ENCODE data around the gene ANO5.
A peak's percentile ranks its signal among the peaks of the same experiment; 100 is the strongest.
"Not testable (repeated sequence)": the region's sequence is repeated elsewhere in the genome, so short reads cannot be mapped to it uniquely, and the experiment has no call there.

Gene ANO5

DNA sequence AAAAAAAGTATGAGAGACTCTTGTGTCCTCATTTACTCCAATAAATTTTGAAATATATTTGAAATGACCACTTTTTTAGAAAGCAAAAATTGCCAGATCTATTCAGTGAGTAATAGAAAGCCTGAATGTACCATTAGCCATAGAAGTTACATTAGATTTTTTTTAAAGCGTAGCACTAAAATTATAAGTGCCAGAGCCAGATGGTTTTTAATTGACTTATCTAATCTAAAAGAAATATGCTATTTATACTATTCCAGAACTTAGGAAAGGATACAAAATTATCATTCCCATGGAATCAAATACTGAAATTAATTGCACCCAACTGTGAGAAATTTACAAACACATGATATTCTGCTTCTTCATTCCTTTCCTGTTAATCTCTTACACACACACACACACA, 80.9 kb downstream of the ANO5 start:
- DNase-seq: no peak
- Histone ChIP-seq H3K27ac (no peak overlapping the region), H3K4me3 (ENCODE audit: low read depth, low read length) (no peak overlapping the region), H3K27me3 (replicated peaks) (no peaks in the 10 kb centered on the region), H3K36me3 (replicated peaks) (no peaks in the 10 kb centered on the region)
- in situ Hi-C loops (cut with HindIII; ENCODE audit: low pct_ligation_motif_present, low sequenced_read_pairs): no loop called here
- TF ChIP-seq, protein P1, sequence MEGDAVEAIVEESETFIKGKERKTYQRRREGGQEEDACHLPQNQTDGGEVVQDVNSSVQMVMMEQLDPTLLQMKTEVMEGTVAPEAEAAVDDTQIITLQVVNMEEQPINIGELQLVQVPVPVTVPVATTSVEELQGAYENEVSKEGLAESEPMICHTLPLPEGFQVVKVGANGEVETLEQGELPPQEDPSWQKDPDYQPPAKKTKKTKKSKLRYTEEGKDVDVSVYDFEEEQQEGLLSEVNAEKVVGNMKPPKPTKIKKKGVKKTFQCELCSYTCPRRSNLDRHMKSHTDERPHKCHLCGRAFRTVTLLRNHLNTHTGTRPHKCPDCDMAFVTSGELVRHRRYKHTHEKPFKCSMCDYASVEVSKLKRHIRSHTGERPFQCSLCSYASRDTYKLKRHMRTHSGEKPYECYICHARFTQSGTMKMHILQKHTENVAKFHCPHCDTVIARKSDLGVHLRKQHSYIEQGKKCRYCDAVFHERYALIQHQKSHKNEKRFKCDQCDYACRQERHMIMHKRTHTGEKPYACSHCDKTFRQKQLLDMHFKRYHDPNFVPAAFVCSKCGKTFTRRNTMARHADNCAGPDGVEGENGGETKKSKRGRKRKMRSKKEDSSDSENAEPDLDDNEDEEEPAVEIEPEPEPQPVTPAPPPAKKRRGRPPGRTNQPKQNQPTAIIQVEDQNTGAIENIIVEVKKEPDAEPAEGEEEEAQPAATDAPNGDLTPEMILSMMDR (IDR thresholded peaks at IDR 0.05; ENCODE audit: low read depth, low read length, missing control alignments): no peak

- in situ Hi-C loops (cut with HindIII; ENCODE audit: low pct_ligation_motif_present, low sequenced_read_pairs): no loop called here
- no peak for DNase-seq
- no peaks in the 10 kb centered on the region for H3K27me3 ChIP-seq (replicated peaks)
- TF ChIP-seq, protein P1 (IDR thresholded peaks at IDR 0.05; ENCODE audit: low read depth, low read length, missing control alignments): no peak
- H3K4me3 ChIP-seq (ENCODE audit: low read depth, low read length): no peak overlapping the region
- no peak overlapping the region for H3K27ac ChIP-seq
- no peaks in the 10 kb centered on the region for H3K36me3 ChIP-seq (replicated peaks)
Observed at GRCh38 chr11:22275600-22275999, 82.7 kb downstream of the ANO5 start.

- TF ChIP-seq, protein P1 (IDR thresholded peaks at IDR 0.05; ENCODE audit: low read depth, low read length, missing control alignments): no peak
- no peak overlapping the region for H3K27ac ChIP-seq
- in situ Hi-C loops (cut with HindIII; ENCODE audit: low pct_ligation_motif_present, low sequenced_read_pairs): no loop called here
- no peaks in the 10 kb centered on the region for H3K36me3 ChIP-seq (replicated peaks)
- no peaks in the 10 kb centered on the region for H3K27me3 ChIP-seq (replicated peaks)
- no peak overlapping the region for H3K4me3 ChIP-seq (ENCODE audit: low read depth, low read length)
- DNase-seq: no peak
Observed at GRCh38 chr11:22276535-22276934, 83.7 kb downstream of the ANO5 start.

- H3K36me3 ChIP-seq (replicated peaks); in situ Hi-C loops (cut with HindIII; ENCODE audit: low pct_ligation_motif_present, low sequenced_read_pairs); DNase-seq; H3K27ac ChIP-seq; H3K27me3 ChIP-seq (replicated peaks); H3K4me3 ChIP-seq (ENCODE audit: low read depth, low read length): not testable (repeated sequence)
Observed at GRCh38 chr11:22284991-22285390, 92.1 kb downstream of the ANO5 start.

GRCh38 chr11:22302368-22302767, 109.5 kb downstream of the ANO5 start:
- Histone ChIP-seq H3K4me3 (ENCODE audit: low read depth, low read length) (no peak overlapping the region), H3K36me3 (replicated peaks) (no peaks in the 10 kb centered on the region), H3K27me3 (replicated peaks) (no peaks in the 10 kb centered on the region), H3K27ac (no peak overlapping the region)
- in situ Hi-C loops (cut with HindIII; ENCODE audit: low pct_ligation_motif_present, low sequenced_read_pairs): no loop called here
- no peak for DNase-seq
- TF ChIP-seq, protein P1 (IDR thresholded peaks at IDR 0.05; ENCODE audit: low read depth, low read length, missing control alignments): no peak

GRCh38 chr11:22304337-22304961, 111.6 kb downstream of the ANO5 start:
- TF ChIP-seq, protein P1 (IDR thresholded peaks at IDR 0.05; ENCODE audit: low read depth, low read length, missing control alignments): peak; percentile 32
- Histone ChIP-seq H3K4me3 (ENCODE audit: low read depth, low read length) (no peak overlapping the region), H3K27me3 (replicated peaks) (no peaks in the 10 kb centered on the region), H3K27ac (no peak overlapping the region), H3K36me3 (replicated peaks) (no peaks in the 10 kb centered on the region)
- DNase-seq: no peak
- in situ Hi-C loops (cut with HindIII; ENCODE audit: low pct_ligation_motif_present, low sequenced_read_pairs): no loop called here

Data from brain microvascular endothelial cell (primary cell).